Measurements from ENCODE around the gene COL23A1. TPM values are rescaled to one million over a fixed set of nuclear protein-coding genes. Genes with fewer than 3 reads are reported as not detected.

Gene COL23A1
- total and polyA plus RNA-seq, 2 donors (not counting 1 experiment from before 2014, with no cell fraction given): not detected

DNA sequence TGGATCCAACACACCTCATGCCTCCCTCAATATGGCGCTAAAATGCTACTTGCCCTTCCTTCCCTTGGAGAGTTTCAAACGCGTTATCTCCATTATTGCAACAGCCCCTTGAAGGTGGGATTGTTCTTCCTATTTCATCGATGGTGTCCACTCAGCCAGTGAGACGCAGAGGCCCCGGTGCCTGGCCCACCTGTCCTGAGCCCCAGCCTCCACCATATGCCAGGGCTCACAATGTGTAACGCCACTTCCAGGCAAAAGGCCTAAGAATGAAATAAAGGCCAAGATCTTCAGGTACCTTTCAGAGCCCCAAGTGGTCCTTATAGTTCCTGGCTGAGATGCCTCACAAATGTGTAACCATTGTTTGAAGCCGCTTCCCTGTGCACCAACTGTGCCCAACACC, 186.8 kb downstream of the COL23A1 start:
- Histone ChIP-seq H3K4me3 (replicated peaks in 1 of 4; ENCODE audit: control extremely low read depth in 1 of 4, insufficient read depth in 1 of 4, low read depth in 3 of 4, low read length in 4 of 4) (no peak overlapping the region), H3K79me2 (ENCODE audit: control insufficient read depth, insufficient read depth, low read length) (no peaks in the 10 kb centered on the region), H3K9me3 (ENCODE audit: control insufficient read depth, insufficient read depth, low read depth, low read length) (no peaks in the 10 kb centered on the region), H3K9ac (ENCODE audit: insufficient read depth, low read length) (no peak overlapping the region), H3K27me3 (ENCODE audit: control insufficient read depth, insufficient read depth, low read length) (no peaks in the 10 kb centered on the region), H3K36me3 (ENCODE audit: control insufficient read depth, insufficient read depth, low read length) (no peaks in the 10 kb centered on the region), H3K4me2 (ENCODE audit: extremely low read depth, insufficient read depth, low read length) (no peak overlapping the region), H2AFZ (ENCODE audit: low read length) (no peak overlapping the region), H3K4me1 (ENCODE audit: control insufficient read depth, extremely low read depth, insufficient read depth, low read length) (no peaks in the 10 kb centered on the region), H3K27ac (ENCODE audit: insufficient read depth, low read length) (no peak overlapping the region), H4K20me1 (ENCODE audit: control insufficient read depth, extremely low read depth, insufficient read depth, low read length) (no peaks in the 10 kb centered on the region)
- no peak for TF ChIP-seq EZH2 (IDR thresholded peaks at IDR 0.05; ENCODE audit: low read length, missing control alignments)
- DNase-seq (ENCODE audit: low read depth in 2 of 2): no peak

DNA sequence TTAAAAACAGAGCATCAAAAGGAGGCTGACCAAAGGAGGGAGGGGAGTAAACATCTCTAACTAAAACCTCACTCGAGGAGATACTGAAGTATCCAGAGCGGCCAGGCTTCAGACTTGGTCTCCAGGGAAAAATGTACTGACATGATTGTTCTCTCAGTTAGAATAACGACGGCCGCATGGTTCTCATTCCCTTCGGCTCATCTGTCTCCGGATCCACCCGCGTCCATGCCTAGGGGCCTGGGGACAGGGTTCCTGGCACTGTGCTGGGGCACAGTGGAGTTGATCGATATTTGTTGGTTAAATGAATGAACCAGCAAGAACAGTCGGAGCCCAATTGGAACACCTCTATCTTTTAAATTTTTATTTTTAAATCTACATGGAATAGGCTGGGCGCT, 190.5 kb downstream of the COL23A1 start:
- H3K27ac ChIP-seq (ENCODE audit: insufficient read depth, low read length): no peak overlapping the region
- DNase-seq (ENCODE audit: low read depth in 2 of 2): no peak

GRCh38 chr5:178398901-178399700, 191.1 kb downstream of the COL23A1 start:
- H3K9me3 ChIP-seq (ENCODE audit: control insufficient read depth, insufficient read depth, low read depth, low read length): no peaks in the 10 kb centered on the region
- H2AFZ ChIP-seq (ENCODE audit: low read length): no peak overlapping the region
- TF ChIP-seq, protein P1, sequence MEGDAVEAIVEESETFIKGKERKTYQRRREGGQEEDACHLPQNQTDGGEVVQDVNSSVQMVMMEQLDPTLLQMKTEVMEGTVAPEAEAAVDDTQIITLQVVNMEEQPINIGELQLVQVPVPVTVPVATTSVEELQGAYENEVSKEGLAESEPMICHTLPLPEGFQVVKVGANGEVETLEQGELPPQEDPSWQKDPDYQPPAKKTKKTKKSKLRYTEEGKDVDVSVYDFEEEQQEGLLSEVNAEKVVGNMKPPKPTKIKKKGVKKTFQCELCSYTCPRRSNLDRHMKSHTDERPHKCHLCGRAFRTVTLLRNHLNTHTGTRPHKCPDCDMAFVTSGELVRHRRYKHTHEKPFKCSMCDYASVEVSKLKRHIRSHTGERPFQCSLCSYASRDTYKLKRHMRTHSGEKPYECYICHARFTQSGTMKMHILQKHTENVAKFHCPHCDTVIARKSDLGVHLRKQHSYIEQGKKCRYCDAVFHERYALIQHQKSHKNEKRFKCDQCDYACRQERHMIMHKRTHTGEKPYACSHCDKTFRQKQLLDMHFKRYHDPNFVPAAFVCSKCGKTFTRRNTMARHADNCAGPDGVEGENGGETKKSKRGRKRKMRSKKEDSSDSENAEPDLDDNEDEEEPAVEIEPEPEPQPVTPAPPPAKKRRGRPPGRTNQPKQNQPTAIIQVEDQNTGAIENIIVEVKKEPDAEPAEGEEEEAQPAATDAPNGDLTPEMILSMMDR (conservative IDR thresholded peaks at IDR 0.05 in 1 of 2, IDR thresholded peaks at IDR 0.05 in 1 of 2; ENCODE audit: low read depth in 1 of 2, low read length in 2 of 2): no peak
- TF ChIP-seq EZH2 (IDR thresholded peaks at IDR 0.05; ENCODE audit: low read length, missing control alignments): no peak
- H3K36me3 ChIP-seq (ENCODE audit: control insufficient read depth, insufficient read depth, low read length): no peaks in the 10 kb centered on the region
- no peaks in the 10 kb centered on the region for H3K79me2 ChIP-seq (ENCODE audit: control insufficient read depth, insufficient read depth, low read length)
- no peak overlapping the region for H3K27ac ChIP-seq (ENCODE audit: insufficient read depth, low read length)
- DNase-seq (ENCODE audit: low read depth in 2 of 2): no peak
- H3K4me2 ChIP-seq (ENCODE audit: extremely low read depth, insufficient read depth, low read length): no peak overlapping the region
- H3K27me3 ChIP-seq (ENCODE audit: control insufficient read depth, insufficient read depth, low read length): no peaks in the 10 kb centered on the region
- no peaks in the 10 kb centered on the region for H3K4me1 ChIP-seq (ENCODE audit: control insufficient read depth, extremely low read depth, insufficient read depth, low read length)
- no peak overlapping the region for H3K4me3 ChIP-seq (replicated peaks in 1 of 4; ENCODE audit: control extremely low read depth in 1 of 4, insufficient read depth in 1 of 4, low read depth in 3 of 4, low read length in 4 of 4)
- no peaks in the 10 kb centered on the region for H4K20me1 ChIP-seq (ENCODE audit: control insufficient read depth, extremely low read depth, insufficient read depth, low read length)
- no peak overlapping the region for H3K9ac ChIP-seq (ENCODE audit: insufficient read depth, low read length)

More for the DNA sequence above, 190.5 kb downstream of the COL23A1 start:
- H3K9me3 ChIP-seq (ENCODE audit: control insufficient read depth, insufficient read depth, low read depth, low read length): no peaks in the 10 kb centered on the region
- H3K27me3 ChIP-seq (ENCODE audit: control insufficient read depth, insufficient read depth, low read length): no peaks in the 10 kb centered on the region
- TF ChIP-seq, protein P1 (conservative IDR thresholded peaks at IDR 0.05 in 1 of 2, IDR thresholded peaks at IDR 0.05 in 1 of 2; ENCODE audit: low read depth in 1 of 2, low read length in 2 of 2): no peak
- TF ChIP-seq EZH2 (IDR thresholded peaks at IDR 0.05; ENCODE audit: low read length, missing control alignments): no peak
- H3K4me3 ChIP-seq (replicated peaks in 1 of 4; ENCODE audit: control extremely low read depth in 1 of 4, insufficient read depth in 1 of 4, low read depth in 3 of 4, low read length in 4 of 4): no peak overlapping the region
- H3K36me3 ChIP-seq (ENCODE audit: control insufficient read depth, insufficient read depth, low read length): no peaks in the 10 kb centered on the region
- no peaks in the 10 kb centered on the region for H3K4me1 ChIP-seq (ENCODE audit: control insufficient read depth, extremely low read depth, insufficient read depth, low read length)
- H2AFZ ChIP-seq (ENCODE audit: low read length): no peak overlapping the region
- H3K9ac ChIP-seq (ENCODE audit: insufficient read depth, low read length): no peak overlapping the region
- no peaks in the 10 kb centered on the region for H3K79me2 ChIP-seq (ENCODE audit: control insufficient read depth, insufficient read depth, low read length)
- H4K20me1 ChIP-seq (ENCODE audit: control insufficient read depth, extremely low read depth, insufficient read depth, low read length): no peaks in the 10 kb centered on the region
- H3K4me2 ChIP-seq (ENCODE audit: extremely low read depth, insufficient read depth, low read length): no peak overlapping the region

All from fibroblast of lung (primary cell).